GM12873 (cell line): ENCODE measurements around the gene ZNF280B.

Experiments
- TF ChIP-seq, protein P1 (sequence below): IDR thresholded peaks from 2 replicates; pipeline ENCODE4 v1.5.1; 2012; ENCODE audit warnings: low read depth, mild to moderate bottlenecking, moderate library complexity, low read length, control low read depth; ENCODE audit not compliant: insufficient read depth; ENCODE audit errors: missing control alignments

ZNF280B gene

DNA sequence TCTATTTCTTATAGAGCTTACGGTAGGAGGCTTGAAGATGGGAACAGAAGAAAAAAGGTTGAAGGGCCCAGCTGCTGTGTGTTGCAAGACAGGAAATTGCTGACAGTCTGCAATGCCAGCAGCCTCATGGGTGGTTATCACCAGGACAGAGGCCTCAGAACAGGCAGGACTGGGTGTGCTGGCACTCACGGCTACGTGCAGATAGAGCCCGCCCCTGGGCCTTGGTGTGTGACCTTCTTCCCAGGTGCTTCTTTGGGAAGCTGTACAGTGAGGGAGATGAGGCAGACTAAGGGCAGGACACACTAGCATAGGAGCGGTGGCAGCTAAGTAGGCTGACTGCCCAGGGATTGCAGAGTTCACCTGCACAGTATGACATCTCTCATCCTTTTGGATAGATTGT is 37.9 kb upstream of the ZNF280B start:
- TF ChIP-seq, protein P1, sequence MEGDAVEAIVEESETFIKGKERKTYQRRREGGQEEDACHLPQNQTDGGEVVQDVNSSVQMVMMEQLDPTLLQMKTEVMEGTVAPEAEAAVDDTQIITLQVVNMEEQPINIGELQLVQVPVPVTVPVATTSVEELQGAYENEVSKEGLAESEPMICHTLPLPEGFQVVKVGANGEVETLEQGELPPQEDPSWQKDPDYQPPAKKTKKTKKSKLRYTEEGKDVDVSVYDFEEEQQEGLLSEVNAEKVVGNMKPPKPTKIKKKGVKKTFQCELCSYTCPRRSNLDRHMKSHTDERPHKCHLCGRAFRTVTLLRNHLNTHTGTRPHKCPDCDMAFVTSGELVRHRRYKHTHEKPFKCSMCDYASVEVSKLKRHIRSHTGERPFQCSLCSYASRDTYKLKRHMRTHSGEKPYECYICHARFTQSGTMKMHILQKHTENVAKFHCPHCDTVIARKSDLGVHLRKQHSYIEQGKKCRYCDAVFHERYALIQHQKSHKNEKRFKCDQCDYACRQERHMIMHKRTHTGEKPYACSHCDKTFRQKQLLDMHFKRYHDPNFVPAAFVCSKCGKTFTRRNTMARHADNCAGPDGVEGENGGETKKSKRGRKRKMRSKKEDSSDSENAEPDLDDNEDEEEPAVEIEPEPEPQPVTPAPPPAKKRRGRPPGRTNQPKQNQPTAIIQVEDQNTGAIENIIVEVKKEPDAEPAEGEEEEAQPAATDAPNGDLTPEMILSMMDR = no peak

DNA sequence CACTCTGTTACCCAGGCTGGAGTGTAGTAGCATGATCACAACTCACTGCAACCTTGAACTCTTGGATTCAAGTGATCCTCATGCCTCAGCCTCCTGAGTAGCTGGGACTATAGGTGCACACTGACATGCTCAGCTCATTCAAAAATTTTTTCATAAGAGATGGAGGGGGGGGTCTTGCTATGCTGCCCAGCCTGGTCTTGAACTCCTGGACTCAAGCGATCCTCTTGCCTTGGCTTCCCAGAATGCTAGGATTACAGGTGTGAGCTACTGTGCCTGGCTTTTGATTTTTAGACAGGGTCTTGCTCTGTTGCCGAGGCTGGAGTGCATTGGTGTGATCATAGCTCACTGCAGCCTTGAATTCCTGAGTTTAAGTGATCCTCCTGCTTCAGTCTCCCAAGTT is 36.5 kb upstream of the ZNF280B start:
- TF ChIP-seq, protein P1 = no peak

DNA sequence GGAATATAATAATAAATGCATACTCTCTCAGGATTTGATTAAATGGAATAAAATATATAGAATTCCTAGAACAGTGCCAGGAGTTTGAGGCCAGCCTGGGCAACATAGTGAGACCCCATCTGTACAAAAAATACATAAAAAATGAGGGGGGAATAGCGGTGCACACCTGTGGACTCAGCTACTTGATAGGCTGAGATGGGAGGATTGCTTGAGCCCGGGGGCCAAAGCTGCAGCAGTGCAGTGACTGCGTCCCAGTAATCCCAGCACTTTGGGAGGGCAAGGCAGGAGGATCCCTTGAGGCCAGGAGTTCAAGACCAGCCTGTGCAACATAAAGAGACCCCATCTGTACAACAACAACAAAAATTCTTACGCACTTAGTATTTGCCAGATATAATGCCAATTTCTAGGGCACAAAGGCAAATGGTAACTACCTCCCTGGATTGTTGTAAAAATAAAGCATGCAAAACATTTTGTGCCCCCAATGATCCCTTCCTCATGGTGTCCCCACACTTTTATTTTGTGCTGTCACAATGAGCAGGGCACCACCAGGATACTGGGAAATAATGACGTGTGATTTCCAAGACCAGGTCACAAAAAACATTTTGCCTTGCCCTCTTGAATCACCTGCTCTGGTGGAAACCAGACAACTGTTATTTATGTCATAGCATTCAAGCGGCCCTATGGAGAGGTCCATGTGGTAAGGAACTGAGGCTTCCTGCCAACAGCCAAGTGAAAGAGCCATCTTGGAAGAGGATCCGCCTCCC is 29.9 kb upstream of the ZNF280B start:
- TF ChIP-seq, protein P1 = no peak

DNA sequence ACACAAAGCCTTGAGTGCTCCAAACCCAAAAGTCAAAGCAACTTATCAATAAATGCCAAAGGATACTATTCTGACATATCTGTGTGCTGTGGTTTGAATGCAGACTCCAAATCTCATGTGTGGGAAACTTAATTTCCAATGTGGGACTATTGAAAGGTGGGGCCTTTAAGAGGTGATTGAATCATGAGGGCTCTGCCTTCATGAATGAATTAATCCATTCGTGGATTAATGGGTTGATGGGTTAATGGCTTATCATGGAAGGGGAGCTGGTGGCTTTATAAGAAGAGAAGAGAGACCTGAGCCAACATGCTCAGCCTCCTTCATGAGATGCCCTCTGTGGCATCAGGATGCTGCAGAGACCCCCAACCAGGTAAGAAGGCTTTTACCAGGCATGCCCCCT is 28.4 kb upstream of the ZNF280B start:
- TF ChIP-seq, protein P1 = no peak

DNA sequence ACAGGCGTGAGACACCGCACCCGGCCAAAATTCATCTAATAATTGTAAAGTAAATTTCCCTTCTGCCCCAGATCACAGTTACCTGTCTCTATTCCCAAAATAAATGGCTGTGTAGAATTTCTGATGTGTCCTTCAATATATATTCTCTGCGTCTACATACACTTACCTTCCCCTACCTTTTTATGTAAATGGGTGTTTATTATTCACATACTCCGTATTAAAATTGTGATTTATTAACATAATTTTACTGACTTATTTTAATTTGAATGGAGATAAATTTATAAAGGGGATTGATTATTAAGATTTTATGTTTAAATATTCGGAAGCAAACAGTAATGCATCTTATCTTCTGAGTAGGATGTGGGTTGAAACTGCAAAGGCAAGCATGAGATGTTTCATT is 28.0 kb upstream of the ZNF280B start:
- TF ChIP-seq, protein P1 = no peak

DNA sequence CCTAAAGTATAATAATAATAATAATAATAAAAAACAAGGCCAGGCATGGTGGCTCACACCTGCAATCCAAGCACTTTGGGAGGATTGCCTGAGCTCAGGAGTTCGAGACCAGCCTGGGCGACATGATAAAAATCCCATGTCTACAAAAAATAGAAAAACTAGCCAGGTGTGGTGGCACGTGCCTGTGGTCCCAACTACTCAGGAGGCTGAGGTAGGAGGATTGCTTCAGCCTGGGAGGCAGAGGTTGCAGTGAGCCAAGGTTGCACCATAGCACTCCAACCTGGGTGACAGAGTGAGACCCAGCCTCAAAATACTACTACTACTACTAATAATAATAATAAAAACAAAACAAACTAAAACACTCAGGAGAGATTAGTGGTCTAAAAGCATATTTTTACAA is 27.1 kb upstream of the ZNF280B start:
- TF ChIP-seq, protein P1 = no peak

DNA sequence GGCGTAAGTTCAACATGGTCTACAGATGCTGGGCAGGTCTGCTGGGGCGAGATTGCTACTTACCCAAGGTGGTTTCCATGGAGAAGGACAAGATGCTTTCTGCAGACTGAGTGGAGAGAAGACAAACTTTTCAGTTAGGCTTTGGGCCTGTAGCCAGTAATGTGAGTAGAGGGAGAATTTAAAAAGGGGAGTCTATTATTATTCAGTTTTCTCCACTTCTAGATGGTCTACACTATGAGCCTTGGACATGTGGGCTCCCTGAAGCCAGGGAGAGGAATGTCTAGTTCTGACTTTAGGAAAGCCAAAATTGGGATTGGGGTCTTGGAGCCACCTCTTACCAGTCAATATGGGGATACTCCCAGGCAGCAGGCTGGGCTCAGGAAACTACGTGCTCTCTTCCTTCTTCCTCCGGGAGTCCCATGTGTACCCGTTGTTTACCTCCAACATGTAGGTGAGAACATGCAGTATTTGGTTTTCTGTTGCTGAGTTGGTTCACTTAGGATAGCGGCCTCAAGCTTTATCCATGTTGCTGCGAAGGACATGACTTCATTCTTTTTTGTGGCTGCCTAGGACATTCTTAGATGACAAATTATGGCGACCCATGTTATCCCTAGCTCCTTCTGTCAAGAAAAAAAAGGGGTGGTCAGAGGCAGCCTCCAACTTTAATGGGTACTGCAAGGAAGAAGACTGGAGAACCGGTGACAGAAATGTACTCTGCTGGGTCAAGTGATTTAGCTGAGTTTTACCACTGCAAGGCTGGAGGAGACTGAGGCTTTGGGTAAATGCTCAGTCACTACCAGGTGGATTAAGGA is 26.3 kb upstream of the ZNF280B start:
- TF ChIP-seq, protein P1 = no peak
